IMR-90 (cell line): ENCODE measurements around the gene PRKCE. TPM values are rescaled to one million over a fixed set of nuclear protein-coding genes. Genes with fewer than 3 reads are reported as not detected.

ENCODE experiments used
- ATAC-seq: fragments of 200-7000 bp; cut with Tn5 transposase; 2 replicates; pipeline ENCODE4 v1.9.1; 2020; ENCODE audit warnings: low read depth, mild to moderate bottlenecking, moderate library complexity
- BruUV-seq: library from RNA; stranded (reverse); fragments of 400-500 nt; replicated peaks from 2 replicates; lab custom pipeline; 2021; lab: Mats Ljungman, UMichigan
- CTCF ChIA-PET: fragments of 300-600 bp; formaldehyde crosslinking; extraction: SDS; loops from one replicate; lab custom pipeline; 2021; ENCODE audit warnings: antibody characterized with exemption; lab: Yijun Ruan, JAX
- POLR2A ChIA-PET: fragments of 300-600 bp; sonication (Branson Sonifier 250); formaldehyde crosslinking; loops from one replicate; lab custom pipeline; 2022; ENCODE audit warnings: antibody characterized with exemption; ENCODE audit not compliant: unreplicated experiment; lab: Charles Lee
- DNase-seq: peaks from one replicate; pipeline ENCODE4 v3.0.0; 2013
- H2AFZ ChIP-seq: replicated peaks from 2 replicates; pipeline ENCODE3; 2013; ENCODE audit warnings: low read length, mild to moderate bottlenecking; ENCODE audit not compliant: poor library complexity
- H2AK5ac ChIP-seq: 2 replicates; pipeline ENCODE4 v1.6.1; 2013; ENCODE audit warnings: low read depth, low read length, inconsistent platforms
- H2AK9ac ChIP-seq: replicated peaks from 2 replicates; pipeline ENCODE3; 2013; ENCODE audit warnings: mild to moderate bottlenecking, low read depth, low read length, moderate library complexity; ENCODE audit not compliant: poor library complexity
- H2BK120ac ChIP-seq: 2 replicates; pipeline ENCODE4 v1.6.1; 2013; ENCODE audit warnings: low read depth, low read length, inconsistent platforms
- H2BK15ac ChIP-seq: 3 replicates; pipeline ENCODE4 v1.6.1; 2013; ENCODE audit warnings: low read depth, low read length, inconsistent platforms
- H2BK20ac ChIP-seq: 2 replicates; pipeline ENCODE4 v1.6.1; 2013; ENCODE audit warnings: low read depth, mild to moderate bottlenecking, inconsistent platforms, low read length, moderate library complexity
- H2BK5ac ChIP-seq: 2 replicates; pipeline ENCODE4 v1.6.1; 2013; ENCODE audit warnings: mild to moderate bottlenecking, low read depth, low read length, inconsistent platforms; ENCODE audit not compliant: poor library complexity, severe bottlenecking
- H3K14ac ChIP-seq: replicated peaks from 2 replicates; pipeline ENCODE4 v1.6.1; 2013; ENCODE audit warnings: low read depth, low read length, inconsistent platforms
- H3K18ac ChIP-seq: 2 replicates; pipeline ENCODE4 v1.6.1; 2013; ENCODE audit warnings: low read depth, low read length, control low read depth
- H3K23ac ChIP-seq: 2 replicates; pipeline ENCODE4 v1.6.1; 2013; ENCODE audit warnings: low read depth, low read length, inconsistent platforms
- H3K27ac ChIP-seq: 2 replicates; pipeline ENCODE4 v1.5.1; 2013; ENCODE audit warnings: mild to moderate bottlenecking, control low read depth, low read length; ENCODE audit not compliant: insufficient read depth
- H3K27me3 ChIP-seq: 2 replicates; pipeline ENCODE4 v1.6.1; 2013; ENCODE audit warnings: low read length; ENCODE audit not compliant: control insufficient read depth, insufficient read depth
- H3K36me3 ChIP-seq: 2 replicates; pipeline ENCODE4 v1.6.1; 2013; ENCODE audit warnings: low read length, mixed read lengths; ENCODE audit not compliant: control insufficient read depth, insufficient read depth
- H3K4ac ChIP-seq: 2 replicates; pipeline ENCODE4 v1.6.1; 2013; ENCODE audit warnings: low read depth, low read length, inconsistent platforms
- H3K4me1 ChIP-seq: 2 replicates; pipeline ENCODE4 v1.6.1; 2013; ENCODE audit warnings: low read length, mixed read lengths; ENCODE audit not compliant: control insufficient read depth, insufficient read depth
- H3K4me2 ChIP-seq: 2 replicates; pipeline ENCODE4 v1.6.1; 2013; ENCODE audit warnings: low read depth, mild to moderate bottlenecking, control low read depth, low read length, moderate library complexity
- H3K4me3 ChIP-seq: 2 replicates; pipeline ENCODE4 v1.5.1; 2013; ENCODE audit warnings: low read depth, mild to moderate bottlenecking, control low read depth, low read length, moderate library complexity; ENCODE audit not compliant: insufficient read depth
- H3K56ac ChIP-seq: 2 replicates; pipeline ENCODE4 v1.6.1; 2013; ENCODE audit warnings: low read length, inconsistent platforms; ENCODE audit not compliant: insufficient read depth; ENCODE audit errors: extremely low read depth
- H3K79me1 ChIP-seq, 2 experiments: 2 replicates each; pipeline ENCODE4 v1.6.1; 2013; ENCODE audit warnings: low read length in 2 of 2, inconsistent platforms in 1 of 2, low read depth in 1 of 2
- H3K9ac ChIP-seq: 2 replicates; pipeline ENCODE4 v1.6.1; 2013; ENCODE audit warnings: low read depth, low read length, control low read depth
- H3K9me1 ChIP-seq: 2 replicates; pipeline ENCODE4 v1.6.1; 2013; ENCODE audit warnings: low read length, inconsistent platforms; ENCODE audit not compliant: insufficient read depth
- H3K9me3 ChIP-seq: 2 replicates; pipeline ENCODE4 v1.6.1; 2013; ENCODE audit warnings: low read length; ENCODE audit not compliant: control insufficient read depth, insufficient read depth
- H4K20me1 ChIP-seq: 2 replicates; pipeline ENCODE4 v1.6.1; 2013; ENCODE audit warnings: low read length, inconsistent platforms; ENCODE audit not compliant: insufficient read depth
- H4K5ac ChIP-seq: 2 replicates; pipeline ENCODE4 v1.6.1; 2013; ENCODE audit warnings: mild to moderate bottlenecking, low read depth, low read length, control low read depth
- H4K8ac ChIP-seq, 2 experiments: 2 replicates each; pipeline ENCODE4 v1.6.1; 2013; ENCODE audit warnings: low read depth in 2 of 2, low read length in 2 of 2, control low read depth in 1 of 2, inconsistent platforms in 1 of 2
- H4K91ac ChIP-seq: 2 replicates; pipeline ENCODE4 v1.6.1; 2013; ENCODE audit warnings: low read depth, low read length, inconsistent platforms; ENCODE audit not compliant: insufficient read depth
- CEBPB ChIP-seq: IDR thresholded peaks from 2 replicates; pipeline ENCODE4 v1.6.1; 2012; ENCODE audit warnings: low read depth, low read length, improper control_type of control experiment
- WGBS, 2 experiments: methylation state at CpG; one replicate each; pipeline versions ENCODE4 v1.1.5 to v1.1.7; 2013; ENCODE audit warnings: missing lambda C conversion rate in 2 of 2; ENCODE audit not compliant: insufficient read length in 1 of 2; ENCODE audit errors: extremely low coverage in 2 of 2; 5-methylcytosine and 5-hydroxymethylcytosine counted together
- dilution Hi-C: fragments of 300-500 bp; cut with HindIII; formaldehyde crosslinking; loops from one replicate; pipeline ENCODE4 v1.14.3; 2018; ENCODE audit warnings: low sequenced_read_pairs; ENCODE audit not compliant: unreplicated experiment
- in situ Hi-C: fragments of 300-500 bp; cut with MboI; formaldehyde crosslinking; loops from 3 replicates; pipeline ENCODE4 v1.14.3; 2019; ENCODE audit warnings: low sequenced_read_pairs, inconsistent platforms, mixed read lengths
- intact Hi-C: fragments of 100-400 bp; cut with micrococcal nuclease; formaldehyde crosslinking; loops from 2 replicates; pipeline ENCODE4 v1.10.0; 2022
- polyA plus RNA-seq, 3 experiments: library from polyadenylated mRNA; depleted of rRNA; stranded (reverse); fragments of >200 nt; gene quantifications; 2 replicates each; pipeline ENCODE4 v1.2.3, GENCODE V29; 2012; ENCODE audit warnings: low replicate concordance in 1 of 3
- total RNA-seq: library from RNA; depleted of rRNA; stranded (reverse); fragments of >200 nt; gene quantifications from 2 replicates; pipeline ENCODE4 v1.2.3, GENCODE V29; 2012
- TF ChIP-seq, protein P1 (sequence below): conservative IDR thresholded peaks from 2 replicates; pipeline ENCODE4 v1.5.1; 2012; ENCODE audit warnings: mild to moderate bottlenecking, low read depth, low read length, improper control_type of control experiment

PRKCE gene
- total and polyA plus RNA-seq, 2 of the 4 experiments (the other 2 are of a cell fraction): 8.1 to 32.4 TPM

GRCh38 chr2:46208766-46209165, 557.3 kb downstream of the PRKCE start:
- BruUV-seq: no TSS peak
- Histone ChIP-seq H4K8ac (no peak overlapping the region), H3K27me3 (no peaks in the 10 kb centered on the region), H3K23ac (no peak overlapping the region), H3K4me3 (no peak overlapping the region), H3K56ac (no peak overlapping the region), H2BK15ac (no peak overlapping the region), H3K18ac (no peak overlapping the region), H2AK9ac (no peak overlapping the region), H2BK20ac (no peak overlapping the region), H3K14ac (no peak overlapping the region), H3K9me3 (peaks cover 3% of the 10 kb centered on the region; the same call in 1 of the 2 replicates), H3K79me1 (no peaks in the 10 kb centered on the region), H2AFZ (no peak overlapping the region), H3K4ac (no peak overlapping the region), H2BK5ac (no peak overlapping the region), H3K9ac (no peak overlapping the region), H2BK120ac (no peak overlapping the region), H3K4me2 (no peak overlapping the region), H3K9me1 (no peaks in the 10 kb centered on the region), H4K20me1 (no peaks in the 10 kb centered on the region), H4K91ac (no peak overlapping the region), H3K4me1 (no peaks in the 10 kb centered on the region), H3K27ac (no peak overlapping the region), H3K36me3 (no peaks in the 10 kb centered on the region), H4K5ac (no peak overlapping the region), H2AK5ac (no peak overlapping the region)
- DNase-seq: no peak
- TF ChIP-seq, protein P1, sequence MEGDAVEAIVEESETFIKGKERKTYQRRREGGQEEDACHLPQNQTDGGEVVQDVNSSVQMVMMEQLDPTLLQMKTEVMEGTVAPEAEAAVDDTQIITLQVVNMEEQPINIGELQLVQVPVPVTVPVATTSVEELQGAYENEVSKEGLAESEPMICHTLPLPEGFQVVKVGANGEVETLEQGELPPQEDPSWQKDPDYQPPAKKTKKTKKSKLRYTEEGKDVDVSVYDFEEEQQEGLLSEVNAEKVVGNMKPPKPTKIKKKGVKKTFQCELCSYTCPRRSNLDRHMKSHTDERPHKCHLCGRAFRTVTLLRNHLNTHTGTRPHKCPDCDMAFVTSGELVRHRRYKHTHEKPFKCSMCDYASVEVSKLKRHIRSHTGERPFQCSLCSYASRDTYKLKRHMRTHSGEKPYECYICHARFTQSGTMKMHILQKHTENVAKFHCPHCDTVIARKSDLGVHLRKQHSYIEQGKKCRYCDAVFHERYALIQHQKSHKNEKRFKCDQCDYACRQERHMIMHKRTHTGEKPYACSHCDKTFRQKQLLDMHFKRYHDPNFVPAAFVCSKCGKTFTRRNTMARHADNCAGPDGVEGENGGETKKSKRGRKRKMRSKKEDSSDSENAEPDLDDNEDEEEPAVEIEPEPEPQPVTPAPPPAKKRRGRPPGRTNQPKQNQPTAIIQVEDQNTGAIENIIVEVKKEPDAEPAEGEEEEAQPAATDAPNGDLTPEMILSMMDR: no peak
- TF ChIP-seq CEBPB: no peak
- CTCF ChIA-PET: no interaction called here
- dilution Hi-C loops (no loop called here), in situ Hi-C loops (no loop called here), intact Hi-C loops (no loop called here)
- no peak for ATAC-seq
- POLR2A ChIA-PET: no interaction called here
- WGBS, 2 experiments: no CpG with 5 or more reads among the region's 1 CpG
